ENCODE measurements around the gene ITPKC.

The ITPKC gene

DNA sequence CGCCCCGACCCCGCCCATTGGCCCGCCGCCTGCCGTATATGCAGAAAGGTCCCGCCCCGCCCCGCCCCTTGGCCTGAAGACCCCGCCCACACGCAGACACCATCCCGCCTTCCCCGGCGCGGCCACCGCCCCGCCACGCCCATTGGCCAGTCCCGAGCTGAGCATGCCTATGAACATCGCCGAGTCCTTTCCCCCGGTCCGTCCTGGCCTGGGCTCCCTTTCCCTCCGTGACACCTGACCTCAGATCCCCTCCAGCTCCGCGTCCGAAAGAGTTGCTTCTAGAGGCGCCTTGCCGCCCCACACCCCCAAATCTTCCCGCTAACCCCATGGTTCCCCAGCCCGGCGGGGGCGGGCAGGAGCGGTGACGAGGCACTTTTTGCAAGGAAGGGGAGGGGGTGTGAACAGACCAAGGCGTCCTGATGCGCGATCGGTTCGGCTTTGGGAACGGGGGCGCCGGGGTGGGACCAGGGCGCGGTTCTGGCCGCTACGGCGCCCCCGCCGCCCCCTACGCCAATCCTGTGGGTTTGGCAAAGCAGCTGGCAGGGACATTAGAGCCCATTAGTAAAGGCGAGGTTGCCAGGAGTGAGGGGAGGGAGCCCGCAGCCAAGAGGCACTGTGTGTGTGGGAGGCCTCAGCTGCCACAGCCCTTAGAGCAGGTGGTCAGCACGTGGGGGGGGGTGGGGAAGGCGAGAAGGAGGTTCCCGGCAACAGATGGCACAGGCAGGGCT, 26.1 kb upstream of the ITPKC start:
- DNase-seq: peak; percentile 87

DNA sequence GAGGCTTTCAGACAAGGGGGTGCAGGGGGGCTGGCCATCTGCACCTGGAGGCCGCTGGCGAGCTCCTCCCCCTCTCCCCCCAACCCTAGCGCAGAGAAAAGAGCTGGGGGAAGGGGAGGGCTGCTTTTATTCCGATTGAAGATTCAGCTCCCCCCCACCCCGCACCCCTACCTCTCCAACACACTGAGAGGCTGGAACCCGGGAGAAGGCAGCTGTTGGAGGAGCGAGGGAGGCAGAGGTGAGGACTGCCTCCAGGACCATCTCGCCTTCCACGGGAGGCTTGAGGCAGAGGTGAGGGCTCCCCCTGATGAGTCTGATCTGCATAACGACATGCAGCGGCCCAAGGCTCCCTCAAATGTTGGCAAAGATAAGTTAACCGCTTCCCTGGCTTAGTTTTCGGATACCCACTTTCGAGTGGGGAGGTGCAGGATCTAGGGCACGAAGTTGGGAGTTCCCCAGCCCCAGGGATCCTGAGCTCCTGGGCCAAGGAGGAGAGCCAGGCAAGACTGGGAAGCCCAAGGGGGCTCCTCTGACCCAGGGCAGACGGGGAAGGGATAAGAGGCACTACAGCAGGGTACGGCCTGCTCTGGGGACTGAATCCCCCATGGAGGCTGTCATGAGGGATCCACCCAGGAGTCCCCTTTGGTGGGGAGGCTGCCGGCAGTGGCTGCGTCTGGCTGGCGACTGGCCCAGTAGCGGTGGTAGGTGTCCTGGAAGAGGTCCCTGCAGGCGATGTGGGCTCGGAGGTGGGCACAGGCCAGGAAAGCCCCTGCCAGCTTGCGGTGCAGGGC, 25.3 kb upstream of the ITPKC start:
- DNase-seq: peak; percentile 96

GRCh38 chr19:40692212-40692551, 24.7 kb upstream of the ITPKC start:
- peak; percentile 24 for DNase-seq

DNA sequence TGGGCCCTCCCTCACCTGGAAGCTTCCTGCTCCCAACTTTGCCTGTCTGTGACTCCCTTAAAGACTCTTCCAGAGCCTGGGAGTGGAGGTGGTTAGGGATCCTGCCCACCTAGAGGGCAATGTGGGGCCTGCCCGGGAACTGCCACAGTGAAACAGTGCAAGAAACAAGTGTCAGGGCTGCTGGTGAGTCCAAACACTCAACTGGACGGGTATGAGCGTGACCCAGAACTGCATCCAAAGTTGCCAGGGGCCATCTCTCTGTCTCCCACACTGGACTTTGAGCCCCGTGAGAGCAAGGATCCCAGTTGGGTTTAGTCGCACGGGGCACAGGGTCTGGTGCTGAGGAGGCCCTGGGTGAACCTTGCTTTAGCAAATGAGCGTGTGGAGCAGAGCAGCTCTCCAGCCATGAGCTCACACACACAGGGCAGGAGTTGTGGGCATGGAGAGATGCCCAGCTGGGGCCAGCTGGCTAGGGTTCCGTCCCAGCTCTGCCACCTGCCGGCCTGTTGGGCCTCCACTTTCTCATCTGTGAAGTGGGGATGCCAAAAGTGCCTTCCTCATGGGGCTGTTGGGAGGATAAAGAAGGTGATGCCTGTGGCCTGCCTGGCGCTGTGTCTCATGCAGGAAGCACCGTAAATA, 23.6 kb upstream of the ITPKC start:
- DNase-seq: peak; percentile 24

GRCh38 chr19:40693896-40694295, 23.0 kb upstream of the ITPKC start:
- no peak for DNase-seq

- no peak for DNase-seq
Measured at GRCh38 chr19:40695881-40696280, 21.0 kb upstream of the ITPKC start.

- DNase-seq: no peak
Measured at GRCh38 chr19:40697007-40697406, 19.9 kb upstream of the ITPKC start.

DNA sequence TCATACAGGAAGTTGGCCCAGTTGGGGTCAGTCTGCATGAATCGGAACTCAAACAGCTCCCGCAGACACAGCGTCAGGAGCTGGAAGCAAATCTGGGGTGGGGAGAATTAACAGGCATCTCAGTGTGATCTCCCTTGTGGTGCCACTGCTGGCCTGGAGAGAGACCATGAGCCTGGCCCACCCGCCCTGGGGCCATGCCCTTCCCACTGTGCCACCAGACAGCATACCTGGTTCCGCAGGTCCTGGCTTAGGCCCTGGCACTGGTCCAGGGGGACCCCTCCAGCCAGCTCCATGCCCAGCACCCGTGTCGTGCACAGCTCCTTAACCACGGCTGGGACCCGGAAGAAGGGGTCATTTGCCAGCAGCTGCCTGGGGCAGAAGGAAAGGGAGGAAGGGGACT, 16.8 kb upstream of the ITPKC start:
- no peak for DNase-seq

- DNase-seq: no peak
Measured at GRCh38 chr19:40701758-40702157, 15.2 kb upstream of the ITPKC start.

GRCh38 chr19:40702337-40703012, 14.4 kb upstream of the ITPKC start:
- DNase-seq: peak; percentile 86

GRCh38 chr19:40703029-40703755, 13.7 kb upstream of the ITPKC start:
- DNase-seq: no peak

DNA sequence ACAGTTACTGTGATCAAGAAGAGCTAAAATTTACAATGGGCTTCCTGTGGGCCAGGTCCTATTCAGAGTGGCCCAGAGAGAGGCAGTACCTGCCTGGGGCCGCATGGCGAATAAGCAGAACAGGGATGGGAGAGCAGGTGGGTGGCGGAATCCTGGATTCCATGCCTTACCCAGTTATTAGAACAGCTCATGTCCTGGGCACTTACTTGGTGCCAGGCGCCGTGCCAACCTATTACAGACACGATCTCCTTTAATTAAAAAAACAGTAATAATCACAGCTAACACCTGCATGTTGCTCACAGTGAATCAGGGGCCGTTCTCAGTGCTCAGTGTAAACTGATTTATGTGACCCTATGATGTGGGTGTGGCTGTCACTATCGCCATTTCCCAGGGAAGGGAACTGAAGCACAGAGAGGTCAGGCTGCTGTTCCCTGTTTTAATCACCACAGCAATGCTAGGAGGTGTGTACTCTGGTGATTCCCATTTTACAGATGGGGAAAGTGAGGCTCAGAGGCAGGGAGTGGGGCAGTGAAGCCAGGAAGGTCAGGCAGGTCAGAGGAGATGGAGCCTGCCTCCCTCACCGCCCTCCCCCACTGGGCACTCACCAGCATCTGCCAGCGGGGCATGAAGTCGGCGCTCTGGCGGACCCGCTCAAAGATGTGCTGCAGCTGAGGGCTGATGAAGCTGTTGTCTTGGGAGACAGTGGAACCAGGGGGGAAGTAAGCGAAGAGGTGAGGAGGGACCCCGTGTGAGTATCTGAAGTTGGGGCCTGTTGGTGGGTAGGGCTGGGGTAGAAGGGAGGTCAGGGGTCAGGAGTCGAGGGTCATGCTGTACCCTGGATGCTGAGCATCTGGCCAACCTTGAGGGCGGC, 12.2 kb upstream of the ITPKC start:
- no peak for DNase-seq

- no peak for DNase-seq
Measured at GRCh38 chr19:40705362-40705651, 11.6 kb upstream of the ITPKC start.

GRCh38 chr19:40705950-40706619, 10.8 kb upstream of the ITPKC start:
- DNase-seq: no peak

DNA sequence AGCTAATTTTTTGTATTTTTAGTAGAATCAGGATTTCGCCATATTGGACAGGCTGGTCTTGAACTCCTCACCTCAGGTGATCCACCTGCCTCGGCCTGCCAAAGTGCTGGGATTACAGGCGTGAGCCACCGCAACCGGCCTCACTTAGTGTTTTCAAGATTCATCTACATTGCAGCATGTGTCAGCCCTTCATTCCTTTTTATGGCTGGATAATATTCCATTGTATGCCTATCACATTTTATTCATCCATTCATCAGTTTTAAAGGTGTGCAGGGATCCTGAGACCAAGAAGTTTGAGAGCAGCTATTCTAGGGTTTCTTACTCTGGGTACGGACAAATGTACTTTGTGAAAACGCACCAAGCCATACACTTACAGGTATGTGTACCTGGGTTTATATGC, 9.3 kb upstream of the ITPKC start:
- no peak for DNase-seq

GRCh38 chr19:40709817-40710216, 7.1 kb upstream of the ITPKC start:
- DNase-seq: no peak

GRCh38 chr19:40713939-40714338, 3.0 kb upstream of the ITPKC start:
- no peak for DNase-seq

DNA sequence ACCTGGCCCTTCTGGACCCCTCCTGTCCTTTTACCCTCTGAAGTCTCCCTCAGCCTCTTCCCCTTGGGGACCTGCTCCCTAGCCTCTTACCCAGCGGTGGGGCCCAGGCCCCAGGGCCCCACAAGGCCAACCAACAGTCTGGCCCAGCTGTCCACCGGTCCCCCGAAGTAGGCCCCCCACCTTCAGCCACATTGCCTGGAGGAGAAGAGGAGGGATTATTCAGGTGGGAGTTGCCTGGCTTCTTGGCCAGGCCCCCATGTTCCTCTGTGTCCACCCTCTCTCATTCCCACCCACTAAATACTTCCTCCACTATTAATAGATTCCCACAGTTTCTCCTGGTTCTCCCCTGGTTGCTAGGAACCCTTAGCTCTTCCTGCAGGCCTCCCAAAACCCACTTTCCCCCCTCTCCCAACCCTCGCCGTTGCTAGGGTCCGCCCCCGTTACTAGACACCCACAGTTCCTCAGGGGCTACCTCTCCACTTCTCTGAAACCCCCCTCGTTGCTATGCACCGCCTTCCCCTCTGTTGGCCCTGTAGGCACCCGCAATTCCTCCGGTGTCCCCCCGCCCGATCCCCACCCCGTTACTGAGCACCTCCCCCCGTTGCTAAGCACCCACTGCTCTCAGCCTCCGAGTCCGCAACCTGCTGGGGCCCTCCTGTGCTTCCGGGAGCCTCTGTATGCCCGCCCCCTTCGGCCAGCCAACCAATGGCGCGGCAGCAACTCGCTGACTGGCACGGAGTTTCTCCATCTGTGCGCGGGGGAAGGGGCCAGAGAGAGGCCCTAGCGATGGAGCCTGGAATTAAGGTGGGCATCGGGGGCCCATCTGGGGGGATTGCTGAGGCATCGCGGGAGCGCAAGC, 2.2 kb upstream of the ITPKC start:
- DNase-seq: peak; percentile 93

- peak; percentile 47 for DNase-seq
Measured at GRCh38 chr19:40716031-40716481, 856 bp upstream of the ITPKC start.

DNA sequence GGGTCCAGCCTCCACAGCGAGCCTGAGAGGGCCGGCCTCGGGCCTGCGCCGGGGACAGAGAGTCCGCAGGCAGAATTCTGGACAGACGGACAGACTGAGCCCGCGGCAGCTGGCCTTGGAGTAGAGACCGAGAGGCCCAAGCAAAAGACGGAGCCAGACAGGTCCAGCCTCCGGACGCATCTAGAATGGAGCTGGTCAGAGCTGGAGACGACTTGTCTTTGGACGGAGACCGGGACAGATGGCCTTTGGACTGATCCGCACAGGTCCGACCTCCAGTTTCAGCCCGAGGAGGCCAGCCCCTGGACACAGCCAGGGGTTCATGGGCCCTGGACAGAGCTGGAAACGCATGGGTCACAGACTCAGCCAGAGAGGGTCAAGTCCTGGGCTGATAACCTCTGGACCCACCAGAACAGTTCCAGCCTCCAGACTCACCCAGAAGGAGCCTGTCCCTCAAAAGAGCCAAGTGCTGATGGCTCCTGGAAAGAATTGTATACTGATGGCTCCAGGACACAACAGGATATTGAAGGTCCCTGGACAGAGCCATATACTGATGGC, 490 bp downstream of the ITPKC start:
- no peak for DNase-seq

Data from NCI-H1694 treated with DMSO at 0.1 percent for 48 hours (cell line).